Measurements from ENCODE around the gene GRIN2A. TPM values are rescaled to one million over a fixed set of nuclear protein-coding genes. Genes with fewer than 3 reads are reported as not detected.

Gene GRIN2A
- total and polyA plus RNA-seq, 4 experiments from 2014 or later = not detected

DNA sequence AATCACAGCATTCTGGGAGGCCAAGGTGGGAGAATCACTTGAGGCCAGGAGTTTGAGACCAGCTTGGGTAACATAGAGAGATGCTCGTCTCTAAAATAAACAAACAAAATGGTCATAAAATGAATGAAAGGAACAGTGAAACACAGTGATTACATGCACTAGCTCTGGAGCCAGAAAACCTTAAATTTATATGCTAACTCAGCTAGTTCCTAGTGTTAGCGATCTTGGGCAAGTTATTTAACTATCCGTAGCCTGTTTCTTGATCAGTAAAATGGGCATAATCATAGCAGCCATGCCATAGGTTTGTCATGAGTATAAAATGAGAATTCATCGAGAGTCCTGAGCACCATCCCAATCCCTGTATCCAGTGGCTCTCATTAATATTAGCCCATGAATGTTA lies 271.0 kb downstream of the GRIN2A start:
- intact Hi-C loops (cut with micrococcal nuclease) = no loop called here
- Mint-ChIP-seq H3K36me3 (no peaks in the 10 kb centered on the region), H3K9me3 (peaks cover 0 to 7% (median 2%) of the 10 kb centered on the region in 8 donors), H3K27me3 (no peaks in the 10 kb centered on the region), H3K27ac (no peak overlapping the region), H3K4me3 (no peak overlapping the region), H3K4me1 (no peaks in the 10 kb centered on the region)
- no peaks in the 10 kb centered on the region for H3K4me1 ChIP-seq (ENCODE audit: insufficient read depth, low read length)
- CTCF ChIA-PET (ENCODE audit: partially characterized antibody) = no interaction called here
- no peak overlapping the region for H3K4me3 ChIP-seq (ENCODE audit: low read length in 2 of 2)
- POLR2A ChIA-PET (ENCODE audit: partially characterized antibody) = no interaction called here
- no peaks in the 10 kb centered on the region for H3K9me3 ChIP-seq (ENCODE audit: control insufficient read depth in 1 of 2, low read length in 2 of 2)
- DNase-seq = no peak
- no peak overlapping the region for H3K27ac ChIP-seq (ENCODE audit: low read depth, low read length)
- H3K36me3 ChIP-seq (ENCODE audit: insufficient read depth, low read length) = no peaks in the 10 kb centered on the region
- H3K27me3 ChIP-seq (ENCODE audit: insufficient read depth, low read length) = no peaks in the 10 kb centered on the region

GRCh38 chr16:9909072-9909825 lies 273.0 kb downstream of the GRIN2A start:
- Mint-ChIP-seq H3K4me1 (no peaks in the 10 kb centered on the region), H3K9me3 (peaks cover 0 to 8% (median 3%) of the 10 kb centered on the region in 8 donors), H3K4me3 (no peak overlapping the region), H3K27ac (no peak overlapping the region), H3K27me3 (no peaks in the 10 kb centered on the region), H3K36me3 (no peaks in the 10 kb centered on the region)
- no peaks in the 10 kb centered on the region for H3K27me3 ChIP-seq (ENCODE audit: insufficient read depth, low read length)
- no peak for DNase-seq
- no peak overlapping the region for H3K27ac ChIP-seq (ENCODE audit: low read depth, low read length)
- no peak overlapping the region for H3K4me3 ChIP-seq (ENCODE audit: low read length in 2 of 2)
- no peaks in the 10 kb centered on the region for H3K4me1 ChIP-seq (ENCODE audit: insufficient read depth, low read length)
- ChIA-PET CTCF (ENCODE audit: partially characterized antibody) (no interaction called here), POLR2A (ENCODE audit: partially characterized antibody) (no interaction called here)
- no peaks in the 10 kb centered on the region for H3K36me3 ChIP-seq (ENCODE audit: insufficient read depth, low read length)
- no peaks in the 10 kb centered on the region for H3K9me3 ChIP-seq (ENCODE audit: control insufficient read depth in 1 of 2, low read length in 2 of 2)
- intact Hi-C loops (cut with micrococcal nuclease) = no loop called here

DNA sequence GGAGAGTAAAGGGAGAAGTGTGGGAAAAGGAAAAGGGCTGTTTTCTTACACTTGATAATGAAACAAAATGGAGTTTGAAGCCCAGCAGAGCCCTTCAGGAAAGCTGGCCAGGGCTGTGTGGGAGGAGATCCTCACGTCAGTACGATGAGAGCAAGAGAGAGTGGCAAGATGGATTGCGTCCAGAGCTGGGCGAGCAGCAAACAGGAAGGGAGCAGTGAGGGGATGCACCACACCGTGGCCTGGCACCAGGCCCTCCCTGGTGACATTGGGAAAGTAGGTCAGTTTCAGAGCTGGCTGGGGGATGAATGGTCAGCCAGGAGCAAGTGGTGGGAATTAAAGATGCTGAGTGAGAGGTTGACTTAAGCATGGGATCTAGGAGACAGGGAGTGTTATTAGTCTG lies 273.6 kb downstream of the GRIN2A start:
- CTCF ChIA-PET (ENCODE audit: partially characterized antibody) = no interaction called here
- Mint-ChIP-seq H3K27me3 (no peaks in the 10 kb centered on the region), H3K4me1 (no peaks in the 10 kb centered on the region), H3K9me3 (peaks cover 0 to 9% (median 3%) of the 10 kb centered on the region in 8 donors), H3K27ac (no peak overlapping the region), H3K4me3 (no peak overlapping the region), H3K36me3 (no peaks in the 10 kb centered on the region)
- H3K36me3 ChIP-seq (ENCODE audit: insufficient read depth, low read length) = no peaks in the 10 kb centered on the region
- intact Hi-C loops (cut with micrococcal nuclease) = no loop called here
- H3K27ac ChIP-seq (ENCODE audit: low read depth, low read length) = no peak overlapping the region
- no peaks in the 10 kb centered on the region for H3K27me3 ChIP-seq (ENCODE audit: insufficient read depth, low read length)
- H3K4me1 ChIP-seq (ENCODE audit: insufficient read depth, low read length) = no peaks in the 10 kb centered on the region
- POLR2A ChIA-PET (ENCODE audit: partially characterized antibody) = no interaction called here
- no peak for DNase-seq
- no peaks in the 10 kb centered on the region for H3K9me3 ChIP-seq (ENCODE audit: control insufficient read depth in 1 of 2, low read length in 2 of 2)
- no peak overlapping the region for H3K4me3 ChIP-seq (ENCODE audit: low read length in 2 of 2)

GRCh38 chr16:9907752-9908151 lies 274.5 kb downstream of the GRIN2A start:
- H3K36me3 ChIP-seq (ENCODE audit: insufficient read depth, low read length) = no peaks in the 10 kb centered on the region
- Mint-ChIP-seq H3K4me1 (no peaks in the 10 kb centered on the region), H3K36me3 (no peaks in the 10 kb centered on the region), H3K9me3 (peaks cover 0 to 13% (median 4%) of the 10 kb centered on the region in 8 donors), H3K27me3 (no peaks in the 10 kb centered on the region), H3K27ac (no peak overlapping the region), H3K4me3 (no peak overlapping the region)
- intact Hi-C loops (cut with micrococcal nuclease) = no loop called here
- H3K4me3 ChIP-seq (ENCODE audit: low read length in 2 of 2) = no peak overlapping the region
- no peaks in the 10 kb centered on the region for H3K9me3 ChIP-seq (ENCODE audit: control insufficient read depth in 1 of 2, low read length in 2 of 2)
- H3K4me1 ChIP-seq (ENCODE audit: insufficient read depth, low read length) = no peaks in the 10 kb centered on the region
- H3K27me3 ChIP-seq (ENCODE audit: insufficient read depth, low read length) = no peaks in the 10 kb centered on the region
- H3K27ac ChIP-seq (ENCODE audit: low read depth, low read length) = no peak overlapping the region
- CTCF ChIA-PET (ENCODE audit: partially characterized antibody) = no interaction called here
- no peak for DNase-seq
- POLR2A ChIA-PET (ENCODE audit: partially characterized antibody) = no interaction called here

GRCh38 chr16:9906218-9906617 lies 276.0 kb downstream of the GRIN2A start:
- Histone ChIP-seq H3K4me1 (ENCODE audit: insufficient read depth, low read length) (no peaks in the 10 kb centered on the region), H3K9me3 (ENCODE audit: control insufficient read depth in 1 of 2, low read length in 2 of 2) (no peaks in the 10 kb centered on the region), H3K27ac (ENCODE audit: low read depth, low read length) (no peak overlapping the region), H3K36me3 (ENCODE audit: insufficient read depth, low read length) (no peaks in the 10 kb centered on the region), H3K4me3 (ENCODE audit: low read length in 2 of 2) (no peak overlapping the region), H3K27me3 (ENCODE audit: insufficient read depth, low read length) (no peaks in the 10 kb centered on the region)
- intact Hi-C loops (cut with micrococcal nuclease) = no loop called here
- Mint-ChIP-seq H3K4me3 (no peak overlapping the region), H3K36me3 (no peaks in the 10 kb centered on the region), H3K4me1 (no peaks in the 10 kb centered on the region), H3K9me3 (peaks cover 0 to 17% (median 3%) of the 10 kb centered on the region in 8 donors), H3K27me3 (peaks cover 0 to 1% of the 10 kb centered on the region in 2 donors), H3K27ac (no peak overlapping the region)
- no peak for DNase-seq
- POLR2A ChIA-PET (ENCODE audit: partially characterized antibody) = no interaction called here
- CTCF ChIA-PET (ENCODE audit: partially characterized antibody) = no interaction called here

- Histone ChIP-seq H3K4me3 (ENCODE audit: low read length in 2 of 2) (no peak overlapping the region), H3K27ac (ENCODE audit: low read depth, low read length) (no peak overlapping the region), H3K4me1 (ENCODE audit: insufficient read depth, low read length) (no peaks in the 10 kb centered on the region), H3K27me3 (ENCODE audit: insufficient read depth, low read length) (no peaks in the 10 kb centered on the region), H3K9me3 (ENCODE audit: control insufficient read depth in 1 of 2, low read length in 2 of 2) (peaks cover 0 to 5% of the 10 kb centered on the region in 2 donors), H3K36me3 (ENCODE audit: insufficient read depth, low read length) (no peaks in the 10 kb centered on the region)
- H3K4me3 Mint-ChIP-seq = no peak overlapping the region
- ChIA-PET CTCF (ENCODE audit: partially characterized antibody) (no interaction called here), POLR2A (ENCODE audit: partially characterized antibody) (no interaction called here)
- H3K27me3 Mint-ChIP-seq = peaks cover 0 to 1% of the 10 kb centered on the region in 2 donors
- H3K4me1 Mint-ChIP-seq = no peaks in the 10 kb centered on the region
- intact Hi-C loops (cut with micrococcal nuclease) = no loop called here
- H3K36me3 Mint-ChIP-seq = no peaks in the 10 kb centered on the region
- H3K9me3 Mint-ChIP-seq = peaks cover 0 to 17% (median 3%) of the 10 kb centered on the region in 8 donors
- no peak for DNase-seq
- H3K27ac Mint-ChIP-seq = no peak overlapping the region
Measured at GRCh38 chr16:9904526-9904925, 277.7 kb downstream of the GRIN2A start.

DNA sequence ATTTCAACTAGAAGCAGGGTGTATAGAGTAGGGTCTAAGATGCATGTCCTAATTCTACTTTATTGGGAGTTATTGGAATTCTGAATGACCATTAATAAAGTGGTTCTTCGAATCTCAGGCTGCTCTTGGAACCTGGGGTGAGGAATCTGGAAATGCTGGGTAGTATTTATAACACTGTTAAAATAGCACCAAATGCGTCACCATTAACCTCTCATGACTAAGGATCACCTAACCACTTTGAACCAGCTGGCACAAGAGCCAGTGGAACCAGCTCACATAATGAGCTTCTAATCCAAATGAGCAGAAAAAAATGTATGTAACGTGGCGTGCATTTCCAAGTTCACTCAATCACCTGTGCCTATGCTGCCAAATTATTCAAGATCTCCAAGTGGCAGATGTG lies 281.7 kb downstream of the GRIN2A start:
- Histone ChIP-seq H3K4me3 (ENCODE audit: low read length in 2 of 2) (no peak overlapping the region), H3K27ac (ENCODE audit: low read depth, low read length) (no peak overlapping the region), H3K9me3 (ENCODE audit: control insufficient read depth in 1 of 2, low read length in 2 of 2) (peaks cover 0 to 5% of the 10 kb centered on the region in 2 donors), H3K27me3 (ENCODE audit: insufficient read depth, low read length) (no peaks in the 10 kb centered on the region), H3K4me1 (ENCODE audit: insufficient read depth, low read length) (no peaks in the 10 kb centered on the region), H3K36me3 (ENCODE audit: insufficient read depth, low read length) (no peaks in the 10 kb centered on the region)
- Mint-ChIP-seq H3K9me3 (peaks cover 0 to 17% (median 4%) of the 10 kb centered on the region in 8 donors), H3K27me3 (peaks cover 0 to 1% of the 10 kb centered on the region in 2 donors), H3K4me3 (no peak overlapping the region), H3K27ac (no peak overlapping the region), H3K4me1 (peaks cover 0 to 2% (median 0%) of the 10 kb centered on the region in 4 donors), H3K36me3 (no peaks in the 10 kb centered on the region)
- intact Hi-C loops (cut with micrococcal nuclease) = no loop called here
- DNase-seq = no peak
- ChIA-PET POLR2A (ENCODE audit: partially characterized antibody) (no interaction called here), CTCF (ENCODE audit: partially characterized antibody) (no interaction called here)
